ENCODE measurements around the gene EPSTI1. TPM values are rescaled to one million over a fixed set of nuclear protein-coding genes. Genes with fewer than 3 reads are reported as not detected.

The EPSTI1 gene
- total and polyA plus RNA-seq, 2 donors = 27.2 to 66.8 TPM

GRCh38 chr13:42946927-42947326 is 45.1 kb downstream of the EPSTI1 start:
- Histone ChIP-seq H3K4me3 (ENCODE audit: low read length in 2 of 2) (no peak overlapping the region), H3K4me1 (ENCODE audit: control insufficient read depth in 2 of 2, insufficient read depth in 2 of 2, low read length in 2 of 2) (no peaks in the 10 kb centered on the region), H3K27ac (ENCODE audit: low read depth in 1 of 2, low read length in 1 of 2) (no peak overlapping the region), H3K36me3 (ENCODE audit: control insufficient read depth in 2 of 2, insufficient read depth in 2 of 2, low read length in 1 of 2) (peaks cover 5 to 37% of the 10 kb centered on the region in 2 donors), H3K9me3 (ENCODE audit: control insufficient read depth in 2 of 2, insufficient read depth in 1 of 2, low read length in 1 of 2) (peaks cover 0 to under 1% of the 10 kb centered on the region in 2 donors), H3K27me3 (ENCODE audit: control insufficient read depth in 2 of 2, insufficient read depth in 1 of 2, low read length in 1 of 2) (no peaks in the 10 kb centered on the region)
- WGBS = 54% methylated on average over 1 of the region's 1 CpG
- DNase-seq (ENCODE audit: low read depth in 6 of 9, low spot score in 9 of 9) = no peak

- DNase-seq (ENCODE audit: low read depth in 6 of 9, low spot score in 9 of 9) = no peak
- H3K4me1 ChIP-seq (ENCODE audit: control insufficient read depth in 2 of 2, insufficient read depth in 2 of 2, low read length in 2 of 2) = no peaks in the 10 kb centered on the region
- peaks cover 4 to 15% of the 10 kb centered on the region in 2 donors for H3K36me3 ChIP-seq (ENCODE audit: control insufficient read depth in 2 of 2, insufficient read depth in 2 of 2, low read length in 1 of 2)
- H3K27me3 ChIP-seq (ENCODE audit: control insufficient read depth in 2 of 2, insufficient read depth in 1 of 2, low read length in 1 of 2) = no peaks in the 10 kb centered on the region
- H3K4me3 ChIP-seq (ENCODE audit: low read length in 2 of 2) = no peak overlapping the region
- WGBS = 95% methylated on average over 3 of the region's 3 CpGs
- no peak overlapping the region for H3K27ac ChIP-seq (ENCODE audit: low read depth in 1 of 2, low read length in 1 of 2)
- no peaks in the 10 kb centered on the region for H3K9me3 ChIP-seq (ENCODE audit: control insufficient read depth in 2 of 2, insufficient read depth in 1 of 2, low read length in 1 of 2)
Observed at GRCh38 chr13:42929886-42930535, 62.0 kb downstream of the EPSTI1 start.

- Histone ChIP-seq H3K4me1 (ENCODE audit: control insufficient read depth in 2 of 2, insufficient read depth in 2 of 2, low read length in 2 of 2) (no peaks in the 10 kb centered on the region), H3K27ac (ENCODE audit: low read depth in 1 of 2, low read length in 1 of 2) (no peak overlapping the region), H3K27me3 (ENCODE audit: control insufficient read depth in 2 of 2, insufficient read depth in 1 of 2, low read length in 1 of 2) (no peaks in the 10 kb centered on the region), H3K9me3 (ENCODE audit: control insufficient read depth in 2 of 2, insufficient read depth in 1 of 2, low read length in 1 of 2) (no peaks in the 10 kb centered on the region), H3K36me3 (ENCODE audit: control insufficient read depth in 2 of 2, insufficient read depth in 2 of 2, low read length in 1 of 2) (peaks cover 4 to 18% of the 10 kb centered on the region in 2 donors), H3K4me3 (ENCODE audit: low read length in 2 of 2) (no peak overlapping the region)
- WGBS = 97% methylated on average over 2 of the region's 2 CpGs
- DNase-seq (ENCODE audit: low read depth in 6 of 9, low spot score in 9 of 9) = no peak
Observed at GRCh38 chr13:42926555-42926954, 65.5 kb downstream of the EPSTI1 start.

- no peak for DNase-seq (ENCODE audit: low read depth in 6 of 9, low spot score in 9 of 9)
- WGBS = 98% methylated on average over 3 of the region's 3 CpGs
- no peaks in the 10 kb centered on the region for H3K4me1 ChIP-seq (ENCODE audit: control insufficient read depth in 2 of 2, insufficient read depth in 2 of 2, low read length in 2 of 2)
- H3K27ac ChIP-seq (ENCODE audit: low read depth in 1 of 2, low read length in 1 of 2) = no peak overlapping the region
- peaks cover 4 to 18% of the 10 kb centered on the region in 2 donors for H3K36me3 ChIP-seq (ENCODE audit: control insufficient read depth in 2 of 2, insufficient read depth in 2 of 2, low read length in 1 of 2)
- H3K4me3 ChIP-seq (ENCODE audit: low read length in 2 of 2) = no peak overlapping the region
- H3K27me3 ChIP-seq (ENCODE audit: control insufficient read depth in 2 of 2, insufficient read depth in 1 of 2, low read length in 1 of 2) = no peaks in the 10 kb centered on the region
- H3K9me3 ChIP-seq (ENCODE audit: control insufficient read depth in 2 of 2, insufficient read depth in 1 of 2, low read length in 1 of 2) = no peaks in the 10 kb centered on the region
Observed at GRCh38 chr13:42926043-42926442, 66.0 kb downstream of the EPSTI1 start.

GRCh38 chr13:42925626-42926025 is 66.4 kb downstream of the EPSTI1 start:
- 98% methylated on average over 2 of the region's 2 CpGs for WGBS
- no peak for DNase-seq (ENCODE audit: low read depth in 6 of 9, low spot score in 9 of 9)
- Histone ChIP-seq H3K9me3 (ENCODE audit: control insufficient read depth in 2 of 2, insufficient read depth in 1 of 2, low read length in 1 of 2) (no peaks in the 10 kb centered on the region), H3K4me3 (ENCODE audit: low read length in 2 of 2) (no peak overlapping the region), H3K27me3 (ENCODE audit: control insufficient read depth in 2 of 2, insufficient read depth in 1 of 2, low read length in 1 of 2) (no peaks in the 10 kb centered on the region), H3K27ac (ENCODE audit: low read depth in 1 of 2, low read length in 1 of 2) (no peak overlapping the region), H3K36me3 (ENCODE audit: control insufficient read depth in 2 of 2, insufficient read depth in 2 of 2, low read length in 1 of 2) (peaks cover 4 to 18% of the 10 kb centered on the region in 2 donors), H3K4me1 (ENCODE audit: control insufficient read depth in 2 of 2, insufficient read depth in 2 of 2, low read length in 2 of 2) (no peaks in the 10 kb centered on the region)

GRCh38 chr13:42924344-42924743 is 67.7 kb downstream of the EPSTI1 start:
- Histone ChIP-seq H3K4me1 (ENCODE audit: control insufficient read depth in 2 of 2, insufficient read depth in 2 of 2, low read length in 2 of 2) (no peaks in the 10 kb centered on the region), H3K27me3 (ENCODE audit: control insufficient read depth in 2 of 2, insufficient read depth in 1 of 2, low read length in 1 of 2) (no peaks in the 10 kb centered on the region), H3K27ac (ENCODE audit: low read depth in 1 of 2, low read length in 1 of 2) (no peak overlapping the region), H3K4me3 (ENCODE audit: low read length in 2 of 2) (no peak overlapping the region), H3K36me3 (ENCODE audit: control insufficient read depth in 2 of 2, insufficient read depth in 2 of 2, low read length in 1 of 2) (peaks cover 4 to 21% of the 10 kb centered on the region in 2 donors), H3K9me3 (ENCODE audit: control insufficient read depth in 2 of 2, insufficient read depth in 1 of 2, low read length in 1 of 2) (no peaks in the 10 kb centered on the region)
- no peak for DNase-seq (ENCODE audit: low read depth in 6 of 9, low spot score in 9 of 9)
- WGBS = 97% methylated on average over 5 of the region's 5 CpGs

GRCh38 chr13:42907745-42908144 is 84.3 kb downstream of the EPSTI1 start:
- no peaks in the 10 kb centered on the region for H3K9me3 ChIP-seq (ENCODE audit: control insufficient read depth in 2 of 2, insufficient read depth in 1 of 2, low read length in 1 of 2)
- H3K27me3 ChIP-seq (ENCODE audit: control insufficient read depth in 2 of 2, insufficient read depth in 1 of 2, low read length in 1 of 2) = no peaks in the 10 kb centered on the region
- DNase-seq (ENCODE audit: low read depth in 6 of 9, low spot score in 9 of 9) = no peak
- no peaks in the 10 kb centered on the region for H3K4me1 ChIP-seq (ENCODE audit: control insufficient read depth in 2 of 2, insufficient read depth in 2 of 2, low read length in 2 of 2)
- 99% methylated on average over 4 of the region's 4 CpGs for WGBS
- H3K27ac ChIP-seq (ENCODE audit: low read depth in 1 of 2, low read length in 1 of 2) = no peak overlapping the region
- no peaks in the 10 kb centered on the region for H3K36me3 ChIP-seq (ENCODE audit: control insufficient read depth in 2 of 2, insufficient read depth in 2 of 2, low read length in 1 of 2)
- H3K4me3 ChIP-seq (ENCODE audit: low read length in 2 of 2) = no peak overlapping the region

- Histone ChIP-seq H3K27me3 (ENCODE audit: control insufficient read depth in 2 of 2, insufficient read depth in 1 of 2, low read length in 1 of 2) (no peaks in the 10 kb centered on the region), H3K27ac (ENCODE audit: low read depth in 1 of 2, low read length in 1 of 2) (no peak overlapping the region), H3K36me3 (ENCODE audit: control insufficient read depth in 2 of 2, insufficient read depth in 2 of 2, low read length in 1 of 2) (no peaks in the 10 kb centered on the region), H3K9me3 (ENCODE audit: control insufficient read depth in 2 of 2, insufficient read depth in 1 of 2, low read length in 1 of 2) (no peaks in the 10 kb centered on the region), H3K4me3 (ENCODE audit: low read length in 2 of 2) (no peak overlapping the region), H3K4me1 (ENCODE audit: control insufficient read depth in 2 of 2, insufficient read depth in 2 of 2, low read length in 2 of 2) (no peaks in the 10 kb centered on the region)
- WGBS = 94% methylated on average over 4 of the region's 4 CpGs
- DNase-seq (ENCODE audit: low read depth in 6 of 9, low spot score in 9 of 9) = no peak
Observed at GRCh38 chr13:42906257-42906656, 85.8 kb downstream of the EPSTI1 start.

- H3K27me3 ChIP-seq (ENCODE audit: control insufficient read depth in 2 of 2, insufficient read depth in 1 of 2, low read length in 1 of 2) = no peaks in the 10 kb centered on the region
- no peaks in the 10 kb centered on the region for H3K4me1 ChIP-seq (ENCODE audit: control insufficient read depth in 2 of 2, insufficient read depth in 2 of 2, low read length in 2 of 2)
- DNase-seq (ENCODE audit: low read depth in 6 of 9, low spot score in 9 of 9) = no peak
- no peak overlapping the region for H3K4me3 ChIP-seq (ENCODE audit: low read length in 2 of 2)
- H3K27ac ChIP-seq (ENCODE audit: low read depth in 1 of 2, low read length in 1 of 2) = no peak overlapping the region
- H3K36me3 ChIP-seq (ENCODE audit: control insufficient read depth in 2 of 2, insufficient read depth in 2 of 2, low read length in 1 of 2) = no peaks in the 10 kb centered on the region
- 94% methylated on average over 2 of the region's 2 CpGs for WGBS
- no peaks in the 10 kb centered on the region for H3K9me3 ChIP-seq (ENCODE audit: control insufficient read depth in 2 of 2, insufficient read depth in 1 of 2, low read length in 1 of 2)
Observed at GRCh38 chr13:42905579-42905978, 86.5 kb downstream of the EPSTI1 start.

Data from thymus (tissue), 11 donors.